Urinary bladder (tissue), 4 donors: ENCODE results near the gene DCAF15. TPM values are rescaled to one million over a fixed set of nuclear protein-coding genes. Genes with fewer than 3 reads are reported as not detected.

Experiments
- DNase-seq: peaks from one replicate; pipeline ENCODE4 v3.0.0-alpha.2; 2015; ENCODE audit errors: extremely low spot score
- H3K27ac ChIP-seq: one replicate; pipeline ENCODE4 v1.5.1; 2013; ENCODE audit warnings: low read depth, mild to moderate bottlenecking, moderate library complexity
- H3K36me3 ChIP-seq: one replicate; pipeline ENCODE4 v1.6.1; 2013; ENCODE audit warnings: mild to moderate bottlenecking, moderate library complexity; ENCODE audit not compliant: insufficient read depth
- H3K4me1 ChIP-seq: one replicate; pipeline ENCODE4 v1.6.1; 2013; ENCODE audit warnings: mild to moderate bottlenecking, moderate library complexity; ENCODE audit not compliant: insufficient read depth
- H3K4me3 ChIP-seq: one replicate; pipeline ENCODE4 v1.5.1; 2013; ENCODE audit warnings: low read depth, low read length
- WGBS: extraction: QIAGEN DNeasy Blood & Tissue Kit; methylation state at CpG from one replicate; pipeline ENCODE4 v1.1.7; 2013; 5-methylcytosine and 5-hydroxymethylcytosine counted together
- polyA plus RNA-seq: library from polyadenylated mRNA; stranded (reverse); fragments of 200-250 nt; gene quantifications from one replicate; pipeline ENCODE4 v1.2.3, GENCODE V29; 2013
- total RNA-seq: library from RNA; depleted of rRNA; stranded (reverse); fragments of >200 nt; gene quantifications from one replicate; pipeline ENCODE4 v1.2.3, GENCODE V29; 2014
- donor health status: healthy with polysubstance abuse.
- donor health status: healthy.

The DCAF15 gene
- total and polyA plus RNA-seq, 2 donors, result 6.6 to 26.0 TPM

GRCh38 chr19:13992025-13992424 is 39.7 kb downstream of the DCAF15 start:
- Histone ChIP-seq H3K27ac (no peak overlapping the region), H3K4me3 (no peak overlapping the region), H3K36me3 (no peaks in the 10 kb centered on the region), H3K4me1 (no peaks in the 10 kb centered on the region)
- WGBS, result 94% methylated on average over 7 of the region's 7 CpGs
- no peak for DNase-seq

- no peak overlapping the region for H3K4me3 ChIP-seq
- no peak overlapping the region for H3K27ac ChIP-seq
- H3K36me3 ChIP-seq, result no peaks in the 10 kb centered on the region
- 86% methylated on average over 22 of the region's 22 CpGs for WGBS
- H3K4me1 ChIP-seq, result no peaks in the 10 kb centered on the region
- DNase-seq, result no peak
These were observed 41.4 kb downstream of the DCAF15 start for GRCh38 chr19:13993590-13994300.

GRCh38 chr19:13995017-13995728 is 42.9 kb downstream of the DCAF15 start:
- WGBS, result 83% methylated on average over 13 of the region's 13 CpGs

GRCh38 chr19:13995878-13996765 is 43.8 kb downstream of the DCAF15 start:
- WGBS, result 90% methylated on average over 14 of the region's 14 CpGs

More at GRCh38 chr19:13995017-13995728, 42.9 kb downstream of the DCAF15 start:
- no peak overlapping the region for H3K4me3 ChIP-seq
- no peaks in the 10 kb centered on the region for H3K36me3 ChIP-seq
- no peak for DNase-seq
- no peaks in the 10 kb centered on the region for H3K4me1 ChIP-seq
- H3K27ac ChIP-seq, result no peak overlapping the region

GRCh38 chr19:13996928-13997630 is 44.8 kb downstream of the DCAF15 start:
- 91% methylated on average over 22 of the region's 22 CpGs for WGBS
- Histone ChIP-seq H3K4me1 (no peaks in the 10 kb centered on the region), H3K36me3 (no peaks in the 10 kb centered on the region), H3K4me3 (no peak overlapping the region), H3K27ac (no peak overlapping the region)
- no peak for DNase-seq

More at GRCh38 chr19:13995878-13996765, 43.8 kb downstream of the DCAF15 start:
- H3K4me1 ChIP-seq, result no peaks in the 10 kb centered on the region
- H3K36me3 ChIP-seq, result no peaks in the 10 kb centered on the region
- H3K4me3 ChIP-seq, result no peak overlapping the region
- DNase-seq, result no peak
- no peak overlapping the region for H3K27ac ChIP-seq

- Histone ChIP-seq H3K4me3 (no peak overlapping the region), H3K36me3 (no peaks in the 10 kb centered on the region), H3K27ac (no peak overlapping the region), H3K4me1 (no peaks in the 10 kb centered on the region)
- 86% methylated on average over 6 of the region's 6 CpGs for WGBS
- DNase-seq, result no peak
These were observed 45.3 kb downstream of the DCAF15 start for GRCh38 chr19:13997631-13997962.

GRCh38 chr19:13998426-13998825 is 46.1 kb downstream of the DCAF15 start:
- Histone ChIP-seq H3K4me1 (no peaks in the 10 kb centered on the region), H3K4me3 (no peak overlapping the region), H3K36me3 (no peaks in the 10 kb centered on the region), H3K27ac (no peak overlapping the region)
- 100% methylated on average over 1 of the region's 1 CpG for WGBS
- no peak for DNase-seq

- no peak overlapping the region for H3K27ac ChIP-seq
- no peaks in the 10 kb centered on the region for H3K4me1 ChIP-seq
- no peaks in the 10 kb centered on the region for H3K36me3 ChIP-seq
- 97% methylated on average over 3 of the region's 3 CpGs for WGBS
- no peak for DNase-seq
- H3K4me3 ChIP-seq, result no peak overlapping the region
These were observed 46.8 kb downstream of the DCAF15 start for GRCh38 chr19:13999085-13999484.

- Histone ChIP-seq H3K27ac (no peak overlapping the region), H3K36me3 (no peaks in the 10 kb centered on the region), H3K4me1 (no peaks in the 10 kb centered on the region), H3K4me3 (no peak overlapping the region)
- no peak for DNase-seq
- 85% methylated on average over 13 of the region's 13 CpGs for WGBS
These were observed 48.5 kb downstream of the DCAF15 start for GRCh38 chr19:14000691-14001375.

- H3K36me3 ChIP-seq, result no peaks in the 10 kb centered on the region
- no peak overlapping the region for H3K4me3 ChIP-seq
- no peaks in the 10 kb centered on the region for H3K4me1 ChIP-seq
- DNase-seq, result no peak
- WGBS, result 62% methylated on average over 13 of the region's 13 CpGs
- H3K27ac ChIP-seq, result peak overlapping the region; percentile 66
These were observed 50.4 kb downstream of the DCAF15 start for GRCh38 chr19:14002571-14003250.

- no peaks in the 10 kb centered on the region for H3K4me1 ChIP-seq
- H3K36me3 ChIP-seq, result no peaks in the 10 kb centered on the region
- H3K27ac ChIP-seq, result peak overlapping the region; percentile 40
- 54% methylated on average over 10 of the region's 10 CpGs for WGBS
- H3K4me3 ChIP-seq, result no peak overlapping the region
- no peak for DNase-seq
These were observed 51.1 kb downstream of the DCAF15 start for GRCh38 chr19:14003251-14004055.
